HL-60 (cell line): Measurements from ENCODE around the gene FUT4.

Experiments used
- DNase-seq, 2 experiments: peaks; one replicate each; pipeline ENCODE4 v3.0.0-alpha.2; 2010 to 2020; ENCODE audit warnings: low read depth in 1 of 2, low spot score in 1 of 2
- H3K27ac ChIP-seq: fragments of 250-450 bp; sonication (Bioruptor Pico); replicated peaks from 2 replicates; pipeline ENCODE4 v1.5.1; 2020; ENCODE audit warnings: mild to moderate bottlenecking, moderate library complexity
- H3K27me3 ChIP-seq: fragments of 250-450 bp; sonication (Bioruptor Pico); 2 replicates; pipeline ENCODE4 v1.5.1; 2021; ENCODE audit warnings: mild to moderate bottlenecking, moderate library complexity; ENCODE audit not compliant: insufficient read depth, poor library complexity, severe bottlenecking
- H3K4me3 ChIP-seq: replicated peaks from 2 replicates; pipeline ENCODE4 v1.5.1; 2011; ENCODE audit warnings: mild to moderate bottlenecking, control low read depth, low read length; ENCODE audit not compliant: insufficient read depth
- GABPA ChIP-seq: IDR thresholded peaks from 2 replicates; pipeline ENCODE4 v1.6.1; 2012; ENCODE audit warnings: low read depth
- POLR2AphosphoS5 ChIP-seq: IDR thresholded peaks from 2 replicates; pipeline ENCODE4 v1.6.1; 2012; ENCODE audit warnings: low read depth
- SPI1 ChIP-seq: IDR thresholded peaks from 2 replicates; pipeline ENCODE4 v1.6.1; 2012; ENCODE audit warnings: low read depth, mild to moderate bottlenecking, borderline replicate concordance
- TF ChIP-seq, protein P1 (sequence below): IDR thresholded peaks from one replicate; pipeline ENCODE4 v1.5.1; 2011; ENCODE audit warnings: low read length, control low read depth, inconsistent platforms; ENCODE audit not compliant: insufficient read depth
- TF ChIP-seq, protein P2 (sequence below): IDR thresholded peaks from 2 replicates; pipeline ENCODE4 v1.6.1; 2012; ENCODE audit warnings: low read depth; ENCODE audit not compliant: insufficient replicate concordance

The FUT4 gene

DNA sequence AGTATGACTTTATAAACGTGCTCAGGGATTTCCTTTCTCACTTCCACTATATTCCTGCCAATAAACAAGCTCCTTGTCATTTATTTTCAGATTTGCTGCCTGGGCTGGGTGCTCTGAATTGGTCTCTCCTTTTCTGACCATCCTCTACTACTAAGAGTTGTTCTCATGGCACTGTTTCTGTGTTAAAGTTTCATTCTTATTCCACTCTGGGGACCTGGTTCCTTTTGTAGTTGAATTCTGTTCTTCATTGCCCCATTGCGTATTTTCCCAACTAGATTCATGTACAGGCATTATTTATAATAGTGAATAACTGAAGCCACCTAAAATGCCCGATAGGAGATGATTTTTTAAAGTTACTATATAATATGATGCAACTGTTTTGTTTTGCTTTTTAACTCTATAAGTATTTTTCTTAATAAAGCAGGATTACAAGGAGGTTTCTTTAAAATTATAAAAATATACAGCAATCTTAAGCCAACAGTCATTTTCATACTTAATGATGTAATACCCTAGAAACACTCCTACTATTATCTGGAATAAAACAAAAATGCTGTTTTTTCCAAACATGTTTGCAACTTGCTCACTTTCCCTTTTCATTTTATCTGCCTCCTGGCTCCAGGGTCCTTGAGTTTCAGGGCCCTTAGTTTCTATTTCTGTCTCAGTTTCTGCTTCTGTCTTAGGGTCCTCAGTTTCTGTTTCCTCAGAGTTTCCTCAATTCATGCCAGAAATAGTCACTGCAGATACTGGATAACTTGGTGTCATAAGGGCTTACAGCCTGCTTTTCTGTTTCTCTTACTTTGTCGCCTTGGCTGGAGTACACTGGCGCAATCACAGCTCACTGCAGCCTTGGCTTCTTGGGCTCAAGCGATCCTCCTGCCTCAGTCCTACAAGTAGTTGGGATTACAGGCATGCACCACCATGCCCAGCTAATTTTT lies 9.8 kb upstream of the FUT4 start:
- no peak overlapping the region for H3K4me3 ChIP-seq
- no peaks in the 10 kb centered on the region for H3K27me3 ChIP-seq
- TF ChIP-seq POLR2AphosphoS5 = no peak
- TF ChIP-seq, protein P1, sequence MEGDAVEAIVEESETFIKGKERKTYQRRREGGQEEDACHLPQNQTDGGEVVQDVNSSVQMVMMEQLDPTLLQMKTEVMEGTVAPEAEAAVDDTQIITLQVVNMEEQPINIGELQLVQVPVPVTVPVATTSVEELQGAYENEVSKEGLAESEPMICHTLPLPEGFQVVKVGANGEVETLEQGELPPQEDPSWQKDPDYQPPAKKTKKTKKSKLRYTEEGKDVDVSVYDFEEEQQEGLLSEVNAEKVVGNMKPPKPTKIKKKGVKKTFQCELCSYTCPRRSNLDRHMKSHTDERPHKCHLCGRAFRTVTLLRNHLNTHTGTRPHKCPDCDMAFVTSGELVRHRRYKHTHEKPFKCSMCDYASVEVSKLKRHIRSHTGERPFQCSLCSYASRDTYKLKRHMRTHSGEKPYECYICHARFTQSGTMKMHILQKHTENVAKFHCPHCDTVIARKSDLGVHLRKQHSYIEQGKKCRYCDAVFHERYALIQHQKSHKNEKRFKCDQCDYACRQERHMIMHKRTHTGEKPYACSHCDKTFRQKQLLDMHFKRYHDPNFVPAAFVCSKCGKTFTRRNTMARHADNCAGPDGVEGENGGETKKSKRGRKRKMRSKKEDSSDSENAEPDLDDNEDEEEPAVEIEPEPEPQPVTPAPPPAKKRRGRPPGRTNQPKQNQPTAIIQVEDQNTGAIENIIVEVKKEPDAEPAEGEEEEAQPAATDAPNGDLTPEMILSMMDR = no peak
- no peak for TF ChIP-seq SPI1
- TF ChIP-seq, protein P2, sequence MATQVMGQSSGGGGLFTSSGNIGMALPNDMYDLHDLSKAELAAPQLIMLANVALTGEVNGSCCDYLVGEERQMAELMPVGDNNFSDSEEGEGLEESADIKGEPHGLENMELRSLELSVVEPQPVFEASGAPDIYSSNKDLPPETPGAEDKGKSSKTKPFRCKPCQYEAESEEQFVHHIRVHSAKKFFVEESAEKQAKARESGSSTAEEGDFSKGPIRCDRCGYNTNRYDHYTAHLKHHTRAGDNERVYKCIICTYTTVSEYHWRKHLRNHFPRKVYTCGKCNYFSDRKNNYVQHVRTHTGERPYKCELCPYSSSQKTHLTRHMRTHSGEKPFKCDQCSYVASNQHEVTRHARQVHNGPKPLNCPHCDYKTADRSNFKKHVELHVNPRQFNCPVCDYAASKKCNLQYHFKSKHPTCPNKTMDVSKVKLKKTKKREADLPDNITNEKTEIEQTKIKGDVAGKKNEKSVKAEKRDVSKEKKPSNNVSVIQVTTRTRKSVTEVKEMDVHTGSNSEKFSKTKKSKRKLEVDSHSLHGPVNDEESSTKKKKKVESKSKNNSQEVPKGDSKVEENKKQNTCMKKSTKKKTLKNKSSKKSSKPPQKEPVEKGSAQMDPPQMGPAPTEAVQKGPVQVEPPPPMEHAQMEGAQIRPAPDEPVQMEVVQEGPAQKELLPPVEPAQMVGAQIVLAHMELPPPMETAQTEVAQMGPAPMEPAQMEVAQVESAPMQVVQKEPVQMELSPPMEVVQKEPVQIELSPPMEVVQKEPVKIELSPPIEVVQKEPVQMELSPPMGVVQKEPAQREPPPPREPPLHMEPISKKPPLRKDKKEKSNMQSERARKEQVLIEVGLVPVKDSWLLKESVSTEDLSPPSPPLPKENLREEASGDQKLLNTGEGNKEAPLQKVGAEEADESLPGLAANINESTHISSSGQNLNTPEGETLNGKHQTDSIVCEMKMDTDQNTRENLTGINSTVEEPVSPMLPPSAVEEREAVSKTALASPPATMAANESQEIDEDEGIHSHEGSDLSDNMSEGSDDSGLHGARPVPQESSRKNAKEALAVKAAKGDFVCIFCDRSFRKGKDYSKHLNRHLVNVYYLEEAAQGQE = no peak
- no peak for TF ChIP-seq GABPA
- DNase-seq = no peak
- H3K27ac ChIP-seq = no peak overlapping the region

DNA sequence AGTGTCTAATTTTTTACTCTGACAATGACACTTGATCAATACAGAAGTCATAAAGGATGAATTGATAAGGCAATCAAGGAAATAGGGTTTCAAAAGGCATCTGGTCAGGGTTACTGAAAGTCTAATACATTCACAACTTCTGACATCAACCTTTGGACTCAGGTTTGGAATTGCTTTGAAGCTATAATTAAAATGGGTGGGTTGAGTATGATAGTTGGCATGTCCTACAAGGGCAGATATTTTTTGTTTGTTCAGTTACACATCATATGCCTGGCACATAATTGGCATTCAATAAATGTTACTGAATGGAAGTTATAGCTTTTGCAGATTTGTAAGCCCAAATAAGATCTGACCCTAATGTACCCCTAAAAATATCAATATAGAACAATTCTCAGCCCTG lies 7.3 kb upstream of the FUT4 start:
- H3K27ac ChIP-seq = no peak overlapping the region
- H3K27me3 ChIP-seq = no peaks in the 10 kb centered on the region
- no peak for TF ChIP-seq POLR2AphosphoS5
- TF ChIP-seq, protein P1 = no peak
- TF ChIP-seq GABPA = no peak
- TF ChIP-seq, protein P2 = no peak
- no peak for TF ChIP-seq SPI1
- no peak overlapping the region for H3K4me3 ChIP-seq
- no peak for DNase-seq

DNA sequence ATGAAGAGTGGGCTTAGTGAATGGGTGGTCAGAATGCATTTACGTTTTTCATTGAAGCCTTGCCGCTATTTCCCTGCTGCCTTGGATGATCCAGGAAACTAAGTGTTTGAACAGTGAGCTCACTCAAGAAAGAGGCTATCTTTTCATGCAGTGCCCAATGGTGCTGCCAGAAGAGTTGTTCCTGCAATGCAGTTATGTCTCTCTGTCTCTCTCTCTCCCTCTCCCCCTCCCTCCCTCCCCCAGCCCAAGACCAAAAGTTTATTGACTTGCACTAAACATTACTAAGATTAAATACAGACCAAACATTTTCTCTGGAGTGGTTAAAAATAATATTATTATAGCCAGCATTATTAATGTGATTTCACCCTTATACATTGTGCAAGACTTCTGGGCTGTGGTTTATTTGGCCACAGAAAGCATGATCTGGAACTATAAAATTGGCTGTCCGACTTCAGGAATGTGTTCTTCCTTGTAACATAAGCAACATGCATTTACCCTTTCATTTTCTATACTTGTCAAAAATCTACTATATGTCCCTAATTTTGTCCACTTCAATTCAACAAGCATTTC lies 6.6 kb upstream of the FUT4 start:
- H3K4me3 ChIP-seq = no peak overlapping the region
- TF ChIP-seq, protein P1 = no peak
- TF ChIP-seq POLR2AphosphoS5 = no peak
- no peaks in the 10 kb centered on the region for H3K27me3 ChIP-seq
- no peak for DNase-seq
- no peak overlapping the region for H3K27ac ChIP-seq
